ENCODE measurements around the gene RAB25. TPM values are rescaled to one million over a fixed set of nuclear protein-coding genes. Genes with fewer than 3 reads are reported as not detected.
"Not testable (repeated sequence)": the region's sequence is repeated elsewhere in the genome, so short reads cannot be mapped to it uniquely, and the experiment has no call there.

Gene RAB25
- total RNA-seq, 1 donor from 2014 or later, result not detected

DNA sequence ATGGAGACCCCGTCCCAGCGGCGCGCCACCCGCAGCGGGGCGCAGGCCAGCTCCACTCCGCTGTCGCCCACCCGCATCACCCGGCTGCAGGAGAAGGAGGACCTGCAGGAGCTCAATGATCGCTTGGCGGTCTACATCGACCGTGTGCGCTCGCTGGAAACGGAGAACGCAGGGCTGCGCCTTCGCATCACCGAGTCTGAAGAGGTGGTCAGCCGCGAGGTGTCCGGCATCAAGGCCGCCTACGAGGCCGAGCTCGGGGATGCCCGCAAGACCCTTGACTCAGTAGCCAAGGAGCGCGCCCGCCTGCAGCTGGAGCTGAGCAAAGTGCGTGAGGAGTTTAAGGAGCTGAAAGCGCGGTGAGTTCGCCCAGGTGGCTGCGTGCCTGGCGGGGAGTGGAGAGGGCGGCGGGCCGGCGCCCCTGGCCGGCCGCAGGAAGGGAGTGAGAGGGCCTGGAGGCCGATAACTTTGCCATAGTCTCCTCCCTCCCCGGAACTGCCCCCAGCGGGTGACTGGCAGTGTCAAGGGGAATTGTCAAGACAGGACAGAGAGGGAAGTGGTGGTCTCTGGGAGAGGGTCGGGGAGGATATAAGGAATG is 54.1 kb downstream of the RAB25 start:
- Mint-ChIP-seq H3K4me3 (ENCODE audit: unreplicated experiment) (peak overlapping the region; percentile 85), H3K9me3 (ENCODE audit: unreplicated experiment) (peaks cover 1% of the 10 kb centered on the region), H3K4me1 (ENCODE audit: low read depth, unreplicated experiment) (peaks cover 15% of the 10 kb centered on the region), H3K36me3 (ENCODE audit: unreplicated experiment) (no peaks in the 10 kb centered on the region), H3K27me3 (ENCODE audit: unreplicated experiment) (peaks cover 7% of the 10 kb centered on the region), H3K27ac (ENCODE audit: unreplicated experiment) (no peak overlapping the region)
- TF ChIP-seq, protein P1, sequence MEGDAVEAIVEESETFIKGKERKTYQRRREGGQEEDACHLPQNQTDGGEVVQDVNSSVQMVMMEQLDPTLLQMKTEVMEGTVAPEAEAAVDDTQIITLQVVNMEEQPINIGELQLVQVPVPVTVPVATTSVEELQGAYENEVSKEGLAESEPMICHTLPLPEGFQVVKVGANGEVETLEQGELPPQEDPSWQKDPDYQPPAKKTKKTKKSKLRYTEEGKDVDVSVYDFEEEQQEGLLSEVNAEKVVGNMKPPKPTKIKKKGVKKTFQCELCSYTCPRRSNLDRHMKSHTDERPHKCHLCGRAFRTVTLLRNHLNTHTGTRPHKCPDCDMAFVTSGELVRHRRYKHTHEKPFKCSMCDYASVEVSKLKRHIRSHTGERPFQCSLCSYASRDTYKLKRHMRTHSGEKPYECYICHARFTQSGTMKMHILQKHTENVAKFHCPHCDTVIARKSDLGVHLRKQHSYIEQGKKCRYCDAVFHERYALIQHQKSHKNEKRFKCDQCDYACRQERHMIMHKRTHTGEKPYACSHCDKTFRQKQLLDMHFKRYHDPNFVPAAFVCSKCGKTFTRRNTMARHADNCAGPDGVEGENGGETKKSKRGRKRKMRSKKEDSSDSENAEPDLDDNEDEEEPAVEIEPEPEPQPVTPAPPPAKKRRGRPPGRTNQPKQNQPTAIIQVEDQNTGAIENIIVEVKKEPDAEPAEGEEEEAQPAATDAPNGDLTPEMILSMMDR (IDR thresholded peaks at IDR 0.05; ENCODE audit: partially characterized antibody, unreplicated experiment), result no peak
- DNase-seq, result peak; percentile 53

DNA sequence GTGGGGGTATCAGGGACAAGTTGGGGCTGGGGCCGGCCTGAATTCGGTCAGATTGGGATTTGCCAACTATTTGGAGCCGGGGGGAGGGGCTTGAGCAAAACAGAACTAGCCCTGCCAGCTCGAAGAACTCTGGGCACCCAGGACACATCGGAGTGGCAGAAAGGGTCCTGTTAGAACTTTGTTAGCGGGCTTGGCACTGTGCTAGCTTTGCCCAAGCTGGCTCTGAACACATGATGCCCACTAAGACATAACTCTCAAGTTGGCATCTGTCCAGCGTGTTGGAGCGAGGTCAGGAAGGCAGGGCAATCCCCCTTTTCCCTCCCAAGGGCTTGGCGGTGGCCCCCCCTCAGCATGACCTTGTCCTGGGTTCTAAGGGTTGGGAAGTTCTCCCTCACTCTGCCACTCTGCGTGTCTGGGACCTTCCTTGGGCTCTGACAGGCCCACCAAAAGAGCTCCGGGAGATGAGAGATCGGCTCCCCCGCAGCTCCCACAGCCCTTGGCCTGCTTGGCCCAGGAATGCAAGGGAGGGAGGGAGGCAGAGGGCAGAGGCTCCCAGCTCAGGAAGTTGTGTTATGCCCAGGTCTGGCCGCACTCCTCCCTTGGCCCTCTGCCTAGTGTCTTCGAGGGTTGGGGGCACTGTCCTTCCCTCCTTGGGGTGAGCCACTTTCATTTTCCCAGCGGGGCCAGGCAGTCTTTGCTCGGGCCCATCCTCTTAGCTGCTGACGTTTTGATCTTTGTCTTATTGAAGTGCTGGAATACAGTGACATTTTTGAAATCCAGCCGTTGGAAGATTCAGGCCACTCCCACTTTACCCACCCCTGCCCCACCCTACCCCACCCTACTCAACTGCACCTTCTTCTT is 54.8 kb downstream of the RAB25 start:
- Mint-ChIP-seq H3K27ac (ENCODE audit: unreplicated experiment) (no peak overlapping the region), H3K4me1 (ENCODE audit: low read depth, unreplicated experiment) (peaks cover 17% of the 10 kb centered on the region), H3K4me3 (ENCODE audit: unreplicated experiment) (peak overlapping the region; percentile 85), H3K27me3 (ENCODE audit: unreplicated experiment) (peaks cover 9% of the 10 kb centered on the region), H3K36me3 (ENCODE audit: unreplicated experiment) (no peaks in the 10 kb centered on the region), H3K9me3 (ENCODE audit: unreplicated experiment) (peaks cover 1% of the 10 kb centered on the region)
- TF ChIP-seq, protein P1 (IDR thresholded peaks at IDR 0.05; ENCODE audit: partially characterized antibody, unreplicated experiment), result no peak
- DNase-seq, result no peak

DNA sequence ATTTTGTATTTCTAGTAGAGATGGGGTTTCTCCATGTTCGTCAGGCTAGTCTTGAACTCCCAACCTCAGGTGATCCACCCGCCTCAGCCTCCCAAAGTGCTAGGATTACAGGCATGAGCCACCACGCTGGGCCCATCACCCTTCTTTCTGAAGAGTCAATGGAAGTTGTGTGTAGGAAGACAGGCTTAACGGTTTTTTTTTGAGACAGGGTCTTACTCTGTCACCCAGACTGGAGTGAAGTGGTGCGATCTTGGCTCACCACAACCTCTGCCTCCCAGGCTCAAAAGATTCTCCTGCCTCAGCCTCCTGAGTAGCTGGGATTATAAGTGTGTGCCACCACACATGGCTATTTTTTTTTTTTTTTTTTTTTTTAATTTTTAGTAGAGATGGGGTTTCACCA is 55.8 kb downstream of the RAB25 start:
- peaks cover 22% of the 10 kb centered on the region for H3K4me1 Mint-ChIP-seq (ENCODE audit: low read depth, unreplicated experiment)
- H3K4me3 Mint-ChIP-seq (ENCODE audit: unreplicated experiment); H3K36me3 Mint-ChIP-seq (ENCODE audit: unreplicated experiment): not testable (repeated sequence)

DNA sequence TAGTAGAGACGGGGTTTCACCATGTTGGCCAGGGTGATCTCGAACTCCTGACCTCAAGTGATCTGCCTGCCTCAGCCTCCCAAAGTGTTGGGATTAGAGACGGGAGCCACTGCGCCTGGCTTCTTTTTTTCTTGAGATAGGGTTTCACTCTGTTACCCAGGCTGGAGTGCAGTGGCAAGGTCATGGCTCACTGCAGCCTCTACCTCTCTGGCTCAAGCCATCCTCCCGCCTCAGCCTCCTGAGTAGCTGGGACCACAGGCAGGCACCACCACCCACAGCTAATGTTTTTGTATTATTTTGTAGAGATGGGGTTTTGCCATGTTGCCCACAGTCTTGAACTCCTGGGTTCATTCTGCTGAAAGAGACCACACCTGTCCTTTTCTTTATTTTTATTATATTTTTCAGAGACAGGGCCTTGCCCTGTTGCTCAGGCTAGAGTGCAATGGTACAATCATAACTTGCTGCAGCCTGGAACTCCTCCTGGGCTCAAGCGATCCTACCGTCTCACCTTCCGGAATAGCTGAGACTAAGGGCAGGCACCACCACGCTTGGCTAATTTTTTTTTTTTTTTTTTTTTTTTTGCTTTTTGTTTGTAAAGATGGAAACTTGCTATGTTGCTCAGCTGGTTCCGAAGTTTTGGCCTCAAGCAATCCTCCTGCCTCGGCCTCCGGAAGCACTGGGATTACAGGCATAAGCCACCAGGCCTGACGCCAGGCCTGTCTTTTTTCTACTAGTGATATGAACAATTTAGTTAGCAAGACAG is 56.6 kb downstream of the RAB25 start:
- Mint-ChIP-seq H3K4me1 (ENCODE audit: low read depth, unreplicated experiment) (peaks cover 25% of the 10 kb centered on the region), H3K27me3 (ENCODE audit: unreplicated experiment) (peaks cover 9% of the 10 kb centered on the region), H3K9me3 (ENCODE audit: unreplicated experiment) (peaks cover 3% of the 10 kb centered on the region), H3K4me3 (ENCODE audit: unreplicated experiment) (no peak overlapping the region), H3K27ac (ENCODE audit: unreplicated experiment) (no peak overlapping the region), H3K36me3 (ENCODE audit: unreplicated experiment) (no peaks in the 10 kb centered on the region)
- TF ChIP-seq, protein P1 (IDR thresholded peaks at IDR 0.05; ENCODE audit: partially characterized antibody, unreplicated experiment), result no peak
- no peak for DNase-seq

More for the DNA sequence above, 55.8 kb downstream of the RAB25 start:
- not testable (repeated sequence) for DNase-seq; H3K27me3 Mint-ChIP-seq (ENCODE audit: unreplicated experiment); H3K27ac Mint-ChIP-seq (ENCODE audit: unreplicated experiment); H3K9me3 Mint-ChIP-seq (ENCODE audit: unreplicated experiment)

DNA sequence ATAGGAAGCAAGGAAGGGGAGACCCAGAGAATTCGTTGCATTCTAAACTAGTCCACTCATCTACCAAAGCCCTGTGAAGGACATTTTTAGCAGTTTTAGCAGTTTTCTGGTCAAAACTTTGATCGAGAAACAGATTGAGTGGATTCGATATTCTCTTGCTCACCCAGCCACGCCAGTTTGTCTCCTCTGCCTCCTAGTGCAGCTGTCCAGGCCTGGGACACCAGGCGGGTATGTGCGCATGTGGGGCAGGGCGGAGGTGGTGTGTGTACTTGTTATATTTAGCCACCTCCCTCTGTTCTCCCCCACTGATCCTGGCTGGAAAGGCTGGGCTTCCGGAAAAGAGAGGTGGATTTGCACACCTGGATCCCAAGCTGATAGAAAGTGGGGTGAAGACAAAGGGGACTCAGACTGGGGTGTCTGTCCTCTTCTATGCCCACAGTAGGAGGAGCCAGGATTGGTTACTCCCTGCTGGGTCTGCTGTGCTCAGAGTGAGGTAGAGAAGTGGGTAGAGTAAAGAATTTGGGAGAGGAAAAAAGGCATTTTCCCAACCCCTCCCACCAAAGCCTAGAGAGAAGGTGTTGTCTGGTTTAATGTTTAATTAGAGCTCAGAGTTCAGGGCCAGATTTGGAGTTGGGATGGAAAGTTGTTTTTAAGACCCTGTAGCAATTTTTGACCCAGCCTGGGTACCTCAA is 57.4 kb downstream of the RAB25 start:
- Mint-ChIP-seq H3K4me3 (ENCODE audit: unreplicated experiment) (peak overlapping the region; percentile 10), H3K4me1 (ENCODE audit: low read depth, unreplicated experiment) (peaks cover 31% of the 10 kb centered on the region), H3K36me3 (ENCODE audit: unreplicated experiment) (no peaks in the 10 kb centered on the region), H3K27me3 (ENCODE audit: unreplicated experiment) (peaks cover 9% of the 10 kb centered on the region), H3K9me3 (ENCODE audit: unreplicated experiment) (peaks cover 3% of the 10 kb centered on the region), H3K27ac (ENCODE audit: unreplicated experiment) (no peak overlapping the region)
- TF ChIP-seq, protein P1 (IDR thresholded peaks at IDR 0.05; ENCODE audit: partially characterized antibody, unreplicated experiment), result no peak
- no peak for DNase-seq
